ENCODE measurements around the gene TXNDC11. TPM values are rescaled to one million over a fixed set of nuclear protein-coding genes. Genes with fewer than 3 reads are reported as not detected.

The TXNDC11 gene
- total and polyA plus RNA-seq, 3 donors from 2014 or later, result 34.4 to 45.3 (median 42.3) TPM

- no peaks in the 10 kb centered on the region for H3K27me3 ChIP-seq
- TF ChIP-seq POLR2A (IDR thresholded peaks at IDR 0.05), result no peak
- no peak for TF ChIP-seq CTCF (IDR thresholded peaks at IDR 0.05)
- peak; percentile 89 for DNase-seq
- peaks cover 28% of the 10 kb centered on the region for H3K4me1 ChIP-seq
- H3K4me3 ChIP-seq, result peak within 1 kb of the TSS; percentile 80 to 85
- no peaks in the 10 kb centered on the region for H3K9me3 ChIP-seq
- no peaks in the 10 kb centered on the region for H3K36me3 ChIP-seq (ENCODE audit: low read depth, missing control alignments)
- peak within 1 kb of the TSS; percentile 55 to 64 for H3K27ac ChIP-seq
- WGBS, 2 donors, result 7 to 9% methylated on average over 35 to 46 of the region's 93 CpGs
- intact Hi-C loops (cut with DNase I; ENCODE audit: low total_unique reads), result no loop called here
Observed at GRCh38 chr16:11667824-11668622, 74.6 kb downstream of the TXNDC11 start, which contains the start of gene SNN. SNN (plus strand) TSS chr16:11668455; CDS start chr16:11676060, 7,605 bp downstream.

GRCh38 chr16:11667221-11667823 is 75.3 kb downstream of the TXNDC11 start:
- Histone ChIP-seq H3K36me3 (ENCODE audit: low read depth, missing control alignments) (no peaks in the 10 kb centered on the region), H3K27ac (peak overlapping the region in 1 of 2 donors; percentile 56), H3K4me3 (peak overlapping the region; percentile 45 to 53), H3K9me3 (no peaks in the 10 kb centered on the region), H3K4me1 (peaks cover 21% of the 10 kb centered on the region), H3K27me3 (no peaks in the 10 kb centered on the region)
- intact Hi-C loops (cut with DNase I; ENCODE audit: low total_unique reads), result no loop called here
- no peak for TF ChIP-seq POLR2A (IDR thresholded peaks at IDR 0.05)
- TF ChIP-seq CTCF (IDR thresholded peaks at IDR 0.05), result no peak
- whole genome bisulfite sequencing, 2 donors, result 67 to 68% methylated on average over 10 to 11 of the region's 11 CpGs
- DNase-seq, result no peak

- intact Hi-C loops (cut with DNase I; ENCODE audit: low total_unique reads), result no loop called here
- no peak for DNase-seq
Observed at GRCh38 chr16:11666103-11667055, 76.3 kb downstream of the TXNDC11 start.

GRCh38 chr16:11665071-11665491 is 77.6 kb downstream of the TXNDC11 start:
- WGBS, 2 donors, result 62 to 64% methylated on average over 10 to 11 of the region's 11 CpGs
- TF ChIP-seq CTCF (IDR thresholded peaks at IDR 0.05) (no peak), POLR2A (IDR thresholded peaks at IDR 0.05) (no peak)
- H3K27me3 ChIP-seq, result no peaks in the 10 kb centered on the region
- no peak overlapping the region for H3K4me3 ChIP-seq
- no peak overlapping the region for H3K27ac ChIP-seq
- intact Hi-C loops (cut with DNase I; ENCODE audit: low total_unique reads), result no loop called here
- DNase-seq, result no peak
- H3K9me3 ChIP-seq, result no peaks in the 10 kb centered on the region
- no peaks in the 10 kb centered on the region for H3K36me3 ChIP-seq (ENCODE audit: low read depth, missing control alignments)
- H3K4me1 ChIP-seq, result peaks cover 14% of the 10 kb centered on the region

More at GRCh38 chr16:11666103-11667055, 76.3 kb downstream of the TXNDC11 start:
- TF ChIP-seq POLR2A (IDR thresholded peaks at IDR 0.05) (no peak), CTCF (IDR thresholded peaks at IDR 0.05) (no peak)
- Histone ChIP-seq H3K9me3 (no peaks in the 10 kb centered on the region), H3K36me3 (ENCODE audit: low read depth, missing control alignments) (no peaks in the 10 kb centered on the region), H3K4me3 (no peak overlapping the region), H3K27ac (no peak overlapping the region), H3K4me1 (peaks cover 17% of the 10 kb centered on the region), H3K27me3 (no peaks in the 10 kb centered on the region)
- 82 to 86% methylated on average over 13 to 14 of the region's 14 CpGs for WGBS, 2 donors

All from testis (tissue), 3 donors.